Measurements from ENCODE around the gene PSMB9.

PSMB9 gene

GRCh38 chr6:32838114-32838958, 15.7 kb upstream of the PSMB9 start, which contains the start of gene TAP2:
Gene TAP2 (minus strand): TSS chr6:32838739. CDS start chr6:32838233, 506 bp downstream.
- DNase-seq, result peak; percentile 96

- DNase-seq, result no peak
These were observed 14.6 kb upstream of the PSMB9 start for GRCh38 chr6:32839356-32839755.

- no peak for DNase-seq
These were observed 13.3 kb upstream of the PSMB9 start for GRCh38 chr6:32840604-32841246.

- DNase-seq, result no peak
These were observed 11.9 kb upstream of the PSMB9 start for GRCh38 chr6:32842021-32842650.

- no peak for DNase-seq
These were observed 11.3 kb upstream of the PSMB9 start for GRCh38 chr6:32842690-32843089.

- DNase-seq, result no peak
These were observed 10.5 kb upstream of the PSMB9 start for GRCh38 chr6:32843331-32843978.

GRCh38 chr6:32843979-32844838, 9.8 kb upstream of the PSMB9 start, which contains the start of gene PSMB8:
Gene PSMB8 (minus strand): TSS chr6:32844047. CDS start chr6:32843996, 51 bp downstream.
- peak; percentile 95 for DNase-seq

GRCh38 chr6:32844839-32845383, 9.1 kb upstream of the PSMB9 start:
- DNase-seq, result no peak

GRCh38 chr6:32845384-32845884, 8.6 kb upstream of the PSMB9 start:
- no peak for DNase-seq

- no peak for DNase-seq
These were observed 7.0 kb upstream of the PSMB9 start for GRCh38 chr6:32847004-32847403.

- DNase-seq, result no peak
These were observed 6.2 kb upstream of the PSMB9 start for GRCh38 chr6:32847795-32848194.

- no peak for DNase-seq
These were observed 4.9 kb upstream of the PSMB9 start for GRCh38 chr6:32849126-32849525.

- DNase-seq, result no peak
These were observed 3.0 kb upstream of the PSMB9 start for GRCh38 chr6:32851025-32851424.

- no peak for DNase-seq
These were observed 1.8 kb upstream of the PSMB9 start for GRCh38 chr6:32852018-32852843.

GRCh38 chr6:32852844-32853540, 1.0 kb upstream of the PSMB9 start:
- DNase-seq, result no peak

GRCh38 chr6:32854376-32855178, 585 bp downstream of the PSMB9 start:
- DNase-seq, result no peak

- no peak for DNase-seq
These were observed 1.6 kb downstream of the PSMB9 start for GRCh38 chr6:32855467-32856174.

All from right kidney (tissue), 1 donor.